Spleen (tissue), 11 donors: ENCODE results near the gene KDM2A. TPM values are rescaled to one million over a fixed set of nuclear protein-coding genes. Genes with fewer than 3 reads are reported as not detected.

ENCODE experiments used
- DNase-seq: peaks from one replicate; pipeline ENCODE4 v3.0.0-alpha.2; 2020
- H3K27ac ChIP-seq, 8 donors: fragments of 200-600 bp; sonication (generic) in 7 of 8; 1 replicate in 4 of 8; 2 replicates in 4 of 8; pipeline versions ENCODE4 v1.5.0 to v1.8.0; 2016 to 2021; ENCODE audit warnings: inconsistent platforms in 4 of 8, mild to moderate bottlenecking in 4 of 8, moderate library complexity in 1 of 8
- H3K27me3 ChIP-seq, 7 donors: fragments of 200-600 bp; sonication (generic) in 6 of 7; replicated peaks in 1 of 7; 1 replicate in 4 of 7; 2 replicates in 3 of 7; pipeline versions ENCODE4 v1.5.0 to v1.8.0; 2016 to 2021; ENCODE audit warnings: inconsistent platforms in 3 of 7, mild to moderate bottlenecking in 1 of 7
- H3K36me3 ChIP-seq, 6 donors: fragments of 200-600 bp; sonication (generic) in 5 of 6; 1 replicate in 4 of 6; 2 replicates in 2 of 6; pipeline versions ENCODE4 v1.5.0 to v1.8.0; 2016 to 2021; ENCODE audit warnings: inconsistent platforms in 2 of 6
- H3K4me1 ChIP-seq, 6 donors: fragments of 200-600 bp; sonication (generic) in 5 of 6; 1 replicate in 3 of 6; 2 replicates in 3 of 6; pipeline versions ENCODE4 v1.5.0 to v1.8.0; 2016 to 2021; ENCODE audit warnings: inconsistent platforms in 3 of 6
- H3K4me3 ChIP-seq, 8 donors: fragments of 200-600 bp; sonication (generic) in 7 of 8; 1 replicate in 4 of 8; 2 replicates in 4 of 8; pipeline versions ENCODE4 v1.5.0 to v1.8.0; 2016 to 2021; ENCODE audit warnings: inconsistent platforms in 4 of 8, mild to moderate bottlenecking in 4 of 8, moderate library complexity in 2 of 8
- H3K9me3 ChIP-seq, 8 donors: fragments of 200-600 bp; sonication (generic) in 7 of 8; 1 replicate in 4 of 8; 2 replicates in 4 of 8; pipeline versions ENCODE4 v1.5.0 to v1.8.0; 2016 to 2021; ENCODE audit warnings: inconsistent platforms in 4 of 8
- CTCF ChIP-seq, 11 experiments: fragments of 200-600 bp in 7 of 11; fragments of 450-650 bp in 4 of 11; sonication (generic) in 4 of 11; IDR thresholded peaks in 8 of 11; conservative IDR thresholded peaks in 3 of 11; 1 replicate in 7 of 11; 2 replicates in 4 of 11; pipeline versions ENCODE4 v1.4.0 to v1.8.0; 2016 to 2021; ENCODE audit warnings: antibody characterized with exemption in 11 of 11, inconsistent platforms in 4 of 11, mild to moderate bottlenecking in 1 of 11
- POLR2A ChIP-seq, 3 donors: fragments of 450-650 bp; IDR thresholded peaks; one replicate each; pipeline ENCODE4 v1.5.1; 2017; ENCODE audit warnings: antibody characterized with exemption in 3 of 3, mild to moderate bottlenecking in 1 of 3
- POLR2AphosphoS5 ChIP-seq, 3 donors: sonication (generic); formaldehyde crosslinking; IDR thresholded peaks; one replicate each; pipeline ENCODE4 v1.5.1; 2017; ENCODE audit warnings: antibody characterized with exemption in 3 of 3
- WGBS, 5 donors: extraction: QIAGEN DNeasy Blood & Tissue Kit in 3 of 5; methylation state at CpG; one replicate each; pipeline versions ENCODE4 v1.1.5 to v1.1.7; 2013 to 2018; 5-methylcytosine and 5-hydroxymethylcytosine counted together
- intact Hi-C: fragments of 100-400 bp; cut with DNase I; formaldehyde crosslinking; loops from one replicate; pipeline ENCODE4 v1.15.0; 2023; ENCODE audit warnings: low total_unique reads
- polyA plus RNA-seq, 3 donors: library from polyadenylated mRNA; stranded (reverse); fragments of 200-250 nt; gene quantifications; one replicate each; pipeline ENCODE4 v1.2.1, GENCODE V29; 2013
- total RNA-seq, 7 donors: library from RNA; depleted of rRNA in 3 of 7; stranded (reverse); fragments of >200 nt in 3 of 7; fragmentation: NEBNext Ultra II Directional in 4 of 7; extraction: Animal tissue kit (Norgen Biotek cat#: 25700) in 4 of 7; gene quantifications; one replicate each; pipeline versions ENCODE4 v1.1.0 to v1.2.1, GENCODE V29; 2016 to 2021
- donor health status: healthy with polysubstance abuse.
- donor health status: DM: no; HTN: no; CAD: no; lungs with moderate emphysema.
- donor health status: DM: no; HTN: no; CAD: no.
- donor health status: Bipolar disorder and iron deficiency.
- donor health status: healthy.
- donor health status: DM: no; HTN: no; CAD: no.
- donor health status: DM: yes; HTN: yes; CAD: no.

The KDM2A gene
- total and polyA plus RNA-seq, 10 donors: 18.5 to 149 (median 125) TPM

- no peak for DNase-seq
- peaks cover 0 to 34% (median 19%) of the 10 kb centered on the region in 6 donors for H3K4me1 ChIP-seq
- WGBS, 5 donors: 43 to 78% (median 66%) methylated on average over 2 of the region's 2 CpGs
- intact Hi-C loops: no loop called here
- TF ChIP-seq CTCF (IDR thresholded peaks at IDR 0.05 in 8 of 11, conservative IDR thresholded peaks at IDR 0.05 in 3 of 11): no peak
- TF ChIP-seq POLR2A (IDR thresholded peaks at IDR 0.05): no peak
- no peak for TF ChIP-seq POLR2AphosphoS5 (IDR thresholded peaks at IDR 0.05)
- H3K27me3 ChIP-seq: no peaks in the 10 kb centered on the region
- H3K36me3 ChIP-seq: peaks cover 2 to 92% (median 59%) of the 10 kb centered on the region in 6 donors
- H3K27ac ChIP-seq: peak overlapping the region in 7 of 8 donors; percentile 9 to 79 (median 46)
- H3K9me3 ChIP-seq: no peaks in the 10 kb centered on the region
- no peak overlapping the region for H3K4me3 ChIP-seq
Measured at GRCh38 chr11:67211656-67212436, 92.8 kb downstream of the KDM2A start.

- intact Hi-C loops: no loop called here
- peak overlapping the region in 1 of 8 donors; percentile 1 for H3K4me3 ChIP-seq
- H3K4me1 ChIP-seq: peaks cover 0 to 34% (median 19%) of the 10 kb centered on the region in 6 donors
- TF ChIP-seq POLR2AphosphoS5 (IDR thresholded peaks at IDR 0.05) (no peak), CTCF (IDR thresholded peaks at IDR 0.05 in 8 of 11, conservative IDR thresholded peaks at IDR 0.05 in 3 of 11) (no peak), POLR2A (IDR thresholded peaks at IDR 0.05) (no peak)
- DNase-seq: no peak
- 27 to 43% (median 40%) methylated on average over 5 of the region's 5 CpGs for WGBS, 5 donors
- peaks cover 4 to 92% (median 62%) of the 10 kb centered on the region in 6 donors for H3K36me3 ChIP-seq
- H3K9me3 ChIP-seq: no peaks in the 10 kb centered on the region
- no peaks in the 10 kb centered on the region for H3K27me3 ChIP-seq
- peak overlapping the region in 7 of 8 donors; percentile 9 to 79 (median 46) for H3K27ac ChIP-seq
Measured at GRCh38 chr11:67213178-67213621, 94.1 kb downstream of the KDM2A start.

GRCh38 chr11:67227726-67228125 lies 108.7 kb downstream of the KDM2A start:
- intact Hi-C loops: no loop called here
- no peak overlapping the region for H3K27ac ChIP-seq
- H3K9me3 ChIP-seq: no peaks in the 10 kb centered on the region
- H3K4me1 ChIP-seq: peaks cover 0 to 4% (median 0%) of the 10 kb centered on the region in 6 donors
- WGBS, 5 donors: 90 to 94% (median 93%) methylated on average over 8 of the region's 8 CpGs
- TF ChIP-seq POLR2A (IDR thresholded peaks at IDR 0.05) (no peak), CTCF (IDR thresholded peaks at IDR 0.05 in 8 of 11, conservative IDR thresholded peaks at IDR 0.05 in 3 of 11) (no peak), POLR2AphosphoS5 (IDR thresholded peaks at IDR 0.05) (no peak)
- peaks cover 3 to 100% (median 76%) of the 10 kb centered on the region in 6 donors for H3K36me3 ChIP-seq
- no peak overlapping the region for H3K4me3 ChIP-seq
- H3K27me3 ChIP-seq: no peaks in the 10 kb centered on the region
- DNase-seq: no peak

GRCh38 chr11:67230406-67230805 lies 111.3 kb downstream of the KDM2A start:
- WGBS, 5 donors: 84 to 97% (median 95%) methylated on average over 3 of the region's 3 CpGs
- Histone ChIP-seq H3K4me1 (peaks cover 0 to 18% (median 2%) of the 10 kb centered on the region in 6 donors), H3K36me3 (peaks cover 0 to 100% (median 59%) of the 10 kb centered on the region in 6 donors), H3K27ac (no peak overlapping the region), H3K4me3 (no peak overlapping the region), H3K27me3 (no peaks in the 10 kb centered on the region), H3K9me3 (no peaks in the 10 kb centered on the region)
- TF ChIP-seq CTCF (IDR thresholded peaks at IDR 0.05 in 8 of 11, conservative IDR thresholded peaks at IDR 0.05 in 3 of 11) (no peak), POLR2A (IDR thresholded peaks at IDR 0.05) (no peak), POLR2AphosphoS5 (IDR thresholded peaks at IDR 0.05) (no peak)
- intact Hi-C loops: no loop called here
- DNase-seq: no peak
